ENCODE measurements around the gene ITM2A.

The ITM2A gene

DNA sequence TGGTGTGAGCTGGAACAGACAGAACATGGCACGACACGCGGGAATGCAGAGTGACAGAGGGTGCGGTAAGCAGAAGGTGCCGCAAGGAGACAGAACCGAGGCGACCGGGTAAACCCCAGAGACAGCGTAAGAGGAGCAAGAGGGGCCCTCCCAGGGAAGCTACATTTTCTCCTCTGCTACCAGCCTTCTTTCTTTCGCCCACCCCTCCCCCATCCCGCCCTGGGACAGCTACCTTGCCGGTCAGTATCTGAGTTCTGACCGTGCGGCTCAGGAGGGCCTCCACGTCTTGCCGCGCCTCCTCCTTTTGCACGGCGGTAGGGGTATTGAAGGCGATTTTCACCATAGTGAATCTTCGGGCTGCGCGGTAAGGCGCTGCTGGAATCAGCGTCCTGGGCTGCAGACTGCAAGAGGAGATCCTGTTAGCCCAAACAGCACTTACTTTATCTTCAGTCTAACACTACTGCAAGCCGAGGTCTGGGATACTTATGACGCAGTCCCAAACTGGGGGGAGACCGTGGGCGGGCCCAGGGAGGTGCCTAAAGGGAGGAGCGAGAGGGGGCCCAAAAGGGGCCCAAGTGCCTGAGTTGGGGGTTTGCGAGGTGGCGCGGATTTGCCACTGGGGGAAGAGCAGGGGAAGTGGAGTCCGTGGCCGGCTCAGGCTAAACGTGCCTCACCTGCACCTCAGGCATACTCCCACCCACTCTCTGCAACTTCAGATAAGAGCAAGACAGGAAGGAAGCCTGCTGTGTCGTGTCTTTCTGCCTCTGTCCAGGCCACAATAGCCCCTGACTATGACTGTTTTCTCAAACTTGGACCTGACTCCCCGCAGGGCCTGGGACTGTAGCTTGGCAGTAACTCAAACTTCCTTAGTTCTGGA is at the start of gene ITM2A:
ITM2A (minus strand) TSS at position 462 of the 877 bp plus-strand sequence; CDS start at position 343, 119 bp downstream.
- DNase-seq: peak; percentile 77

DNA sequence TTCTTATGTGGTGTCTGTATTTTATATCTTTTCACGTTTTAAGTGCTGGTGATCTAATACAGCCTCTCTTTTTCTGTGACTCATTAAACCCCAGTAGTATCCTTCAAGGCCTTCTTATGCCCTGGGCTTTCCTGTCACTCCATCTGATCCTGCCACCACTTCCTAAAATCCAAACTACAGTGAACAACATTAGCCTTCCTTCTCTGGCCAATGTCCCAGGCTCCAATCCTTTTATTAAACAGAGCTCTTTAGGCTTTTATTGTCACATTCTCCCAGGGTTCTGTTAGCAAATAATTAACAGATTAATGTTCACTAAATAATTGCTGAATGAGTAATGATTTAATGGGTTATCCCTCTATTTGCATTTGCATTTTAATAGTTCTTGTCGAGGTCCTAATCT is 47.9 kb upstream of the ITM2A start:
- no peak for DNase-seq

DNA sequence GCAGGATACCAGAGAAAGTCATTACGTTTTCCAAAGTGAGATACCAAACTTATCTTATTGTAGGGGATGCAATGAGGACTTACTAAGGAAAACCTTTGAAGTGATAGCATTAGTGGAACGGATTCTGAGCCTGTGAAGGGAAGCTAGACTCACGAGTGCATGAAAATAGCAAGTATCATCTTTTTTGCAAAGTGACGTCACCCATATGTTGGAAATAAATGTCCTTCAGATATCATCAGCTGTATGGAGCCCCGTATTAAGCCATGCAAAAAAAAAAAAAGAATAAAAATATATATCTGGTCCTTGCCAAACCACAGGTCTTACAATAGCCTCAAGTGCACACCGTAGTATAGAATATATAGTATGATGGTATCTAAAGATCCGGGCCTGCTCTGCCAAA is 46.8 kb upstream of the ITM2A start:
- no peak for DNase-seq

GRCh38 chrX:79412972-79413371 is 45.8 kb upstream of the ITM2A start:
- no peak for DNase-seq

DNA sequence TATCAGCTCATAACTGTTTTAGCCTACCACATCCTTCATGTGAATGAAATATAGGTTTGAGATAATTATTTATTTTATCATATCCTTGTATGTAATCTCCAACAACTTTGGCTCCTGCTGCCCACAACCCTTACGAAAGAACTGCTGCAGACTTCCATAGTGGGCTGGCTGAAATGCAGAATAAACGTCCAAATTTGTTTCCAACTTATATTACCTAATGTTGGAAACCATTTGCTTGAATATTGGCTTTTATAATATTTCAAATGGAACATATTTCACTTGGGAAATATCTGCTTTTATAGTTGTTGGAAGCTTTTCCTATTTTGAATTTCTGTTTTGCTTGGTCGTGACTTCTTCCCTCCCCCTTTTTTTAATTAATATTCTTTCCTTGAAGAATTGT is 45.0 kb upstream of the ITM2A start:
- peak; percentile 25 for DNase-seq

GRCh38 chrX:79409657-79410056 is 42.5 kb upstream of the ITM2A start:
- no peak for DNase-seq

- DNase-seq: no peak
These were observed 41.6 kb upstream of the ITM2A start for GRCh38 chrX:79408623-79409322.

GRCh38 chrX:79400623-79401022 is 33.5 kb upstream of the ITM2A start:
- no peak for DNase-seq

- no peak for DNase-seq
These were observed 8.2 kb upstream of the ITM2A start for GRCh38 chrX:79375340-79375739.

DNA sequence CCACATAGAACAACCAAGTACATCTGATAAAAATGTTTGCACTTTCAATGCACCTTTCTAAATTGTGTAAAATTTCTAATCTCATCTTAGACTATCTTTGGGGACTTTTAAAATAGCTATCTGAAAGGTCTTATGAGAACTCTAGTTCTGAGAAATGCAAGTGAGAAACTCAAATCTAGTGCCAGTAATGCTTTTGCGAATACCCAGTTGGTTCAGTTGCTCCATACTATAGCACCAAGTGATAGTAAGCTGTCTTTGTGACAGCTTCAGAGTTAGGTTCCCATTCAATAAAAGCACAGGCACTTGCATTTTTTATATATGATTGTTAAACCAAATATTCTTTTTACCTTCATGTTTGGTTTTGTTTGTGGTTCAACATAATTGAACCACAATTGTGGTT is 4.5 kb upstream of the ITM2A start:
- DNase-seq: no peak

- peak; percentile 39 for DNase-seq
These were observed 4.0 kb upstream of the ITM2A start for GRCh38 chrX:79371101-79371500.

DNA sequence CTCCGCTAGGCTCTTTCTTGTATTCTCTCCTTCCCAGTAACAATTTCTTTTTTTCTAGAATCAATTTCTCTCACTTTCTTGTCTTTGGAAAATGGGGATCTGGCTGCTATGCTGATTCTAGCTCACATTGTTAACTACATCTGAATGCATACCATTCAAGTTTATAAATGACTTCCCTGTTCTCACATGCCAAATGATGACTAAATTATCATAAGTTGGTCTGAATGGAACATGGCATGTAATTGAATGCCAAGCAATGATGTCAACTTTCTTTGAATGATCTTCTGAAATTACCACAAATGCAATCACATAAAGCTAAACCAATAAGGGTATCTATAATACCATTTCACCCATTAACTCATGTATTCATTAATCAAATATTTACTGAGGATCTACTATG is 2.7 kb upstream of the ITM2A start:
- DNase-seq: no peak

GRCh38 chrX:79368441-79368840 is 1.3 kb upstream of the ITM2A start:
- DNase-seq: no peak

DNA sequence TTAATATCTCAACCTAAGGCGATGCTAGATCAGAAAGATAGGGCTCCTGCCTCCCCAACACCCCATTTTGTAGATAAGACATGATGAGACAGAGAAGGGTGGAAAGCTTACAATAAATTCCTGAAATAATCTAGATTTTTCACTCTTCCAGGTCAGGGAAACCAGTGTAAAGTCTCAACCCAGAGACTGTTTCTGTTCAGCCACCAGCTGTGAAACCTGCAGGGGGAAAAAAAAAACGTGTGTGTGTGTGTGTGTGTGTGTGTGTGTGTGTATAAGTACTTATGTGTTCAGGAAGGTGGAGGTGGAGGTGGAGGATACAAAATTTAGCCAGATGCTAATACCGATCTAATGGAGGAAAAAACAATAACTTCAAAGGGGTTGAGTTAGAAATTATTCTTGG is 773 bp upstream of the ITM2A start:
- DNase-seq: no peak

DNA sequence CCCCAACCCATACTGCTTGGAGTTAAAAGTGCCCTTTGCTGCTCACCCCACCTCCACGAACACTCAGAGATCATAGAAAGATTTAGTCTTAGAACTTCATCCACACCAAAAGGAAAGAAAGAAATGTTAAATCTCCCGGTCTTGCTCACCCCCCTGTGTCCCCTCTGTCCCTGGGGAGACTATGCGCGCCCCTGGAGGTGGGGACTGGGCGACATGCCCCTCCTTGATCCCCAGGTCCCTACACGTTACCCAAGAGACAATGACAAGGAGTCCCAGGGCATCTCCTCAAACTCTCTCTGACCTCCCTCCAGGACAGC is 620 bp downstream of the ITM2A start:
- no peak for DNase-seq

GRCh38 chrX:79365591-79365990 is 1.5 kb downstream of the ITM2A start:
- DNase-seq: no peak

- no peak for DNase-seq
These were observed 2.8 kb downstream of the ITM2A start for GRCh38 chrX:79364306-79364705.

DNA sequence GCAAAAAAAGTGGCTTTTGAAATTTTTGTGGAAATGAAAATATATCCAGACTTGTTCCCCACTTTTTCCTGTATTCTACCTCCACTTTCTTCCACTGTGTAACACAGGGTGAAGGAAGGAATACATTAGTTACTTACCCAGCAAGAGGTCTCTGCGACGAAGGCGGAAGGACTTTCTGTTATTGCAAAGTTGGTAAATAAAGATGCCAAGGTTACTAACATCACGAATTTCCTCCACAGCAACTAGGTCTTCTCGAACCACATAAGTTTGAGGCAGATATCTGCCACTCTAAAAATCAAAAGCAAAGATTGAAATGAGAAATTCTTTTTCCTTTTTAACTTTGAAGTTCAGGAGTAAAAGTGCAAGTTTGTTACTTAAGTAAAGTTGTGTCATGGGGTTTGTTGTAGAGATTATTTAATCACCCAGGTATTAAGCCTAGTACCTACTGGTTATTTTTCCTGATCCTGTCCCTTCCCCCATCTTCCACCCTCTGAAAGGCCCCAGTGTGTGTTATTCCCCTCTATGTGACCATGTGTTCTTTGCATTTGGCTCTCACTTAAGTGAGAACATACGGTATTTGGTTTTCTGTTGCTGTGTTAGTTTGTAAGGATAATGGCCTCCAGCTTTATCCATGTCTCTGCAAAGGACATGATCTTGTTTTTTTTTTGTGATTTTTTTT is 5.8 kb downstream of the ITM2A start:
- DNase-seq: no peak

GRCh38 chrX:79336869-79337815 is 30.0 kb downstream of the ITM2A start:
- DNase-seq: no peak

DNA sequence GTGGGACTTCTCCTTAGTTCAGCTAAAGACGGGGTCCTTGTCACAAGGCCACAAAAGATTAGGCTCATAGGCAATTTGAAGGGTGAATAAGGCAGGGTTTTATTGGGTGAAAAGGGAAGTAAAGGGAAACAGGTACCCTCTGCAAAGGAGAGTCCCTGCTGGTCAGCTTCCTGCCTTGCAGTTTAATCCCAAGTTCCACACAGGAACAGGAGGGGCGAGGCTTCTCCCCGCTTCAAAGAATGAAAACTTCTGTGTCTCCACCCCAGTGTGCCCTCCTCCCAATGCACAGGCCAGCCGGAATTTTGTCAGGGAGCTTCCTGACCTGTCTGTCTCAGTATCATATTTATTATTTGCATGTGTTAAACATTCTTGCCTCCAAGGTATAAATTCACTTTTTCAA is 37.1 kb downstream of the ITM2A start:
- no peak for DNase-seq

GRCh38 chrX:79325263-79325958 is 41.7 kb downstream of the ITM2A start:
- DNase-seq: no peak
